ENCODE results near the gene HAUS8.

HAUS8 gene

GRCh38 chr19:17076543-17076991 is 1.3 kb upstream of the HAUS8 start:
- H3K4me3 ChIP-seq (ENCODE audit: low read depth, low read length) = peak overlapping the region; percentile 90
- no peaks in the 10 kb centered on the region for H3K36me3 ChIP-seq (replicated peaks)
- peak overlapping the region; percentile 82 for H3K27ac ChIP-seq
- DNase-seq = no peak
- TF ChIP-seq, protein P1, sequence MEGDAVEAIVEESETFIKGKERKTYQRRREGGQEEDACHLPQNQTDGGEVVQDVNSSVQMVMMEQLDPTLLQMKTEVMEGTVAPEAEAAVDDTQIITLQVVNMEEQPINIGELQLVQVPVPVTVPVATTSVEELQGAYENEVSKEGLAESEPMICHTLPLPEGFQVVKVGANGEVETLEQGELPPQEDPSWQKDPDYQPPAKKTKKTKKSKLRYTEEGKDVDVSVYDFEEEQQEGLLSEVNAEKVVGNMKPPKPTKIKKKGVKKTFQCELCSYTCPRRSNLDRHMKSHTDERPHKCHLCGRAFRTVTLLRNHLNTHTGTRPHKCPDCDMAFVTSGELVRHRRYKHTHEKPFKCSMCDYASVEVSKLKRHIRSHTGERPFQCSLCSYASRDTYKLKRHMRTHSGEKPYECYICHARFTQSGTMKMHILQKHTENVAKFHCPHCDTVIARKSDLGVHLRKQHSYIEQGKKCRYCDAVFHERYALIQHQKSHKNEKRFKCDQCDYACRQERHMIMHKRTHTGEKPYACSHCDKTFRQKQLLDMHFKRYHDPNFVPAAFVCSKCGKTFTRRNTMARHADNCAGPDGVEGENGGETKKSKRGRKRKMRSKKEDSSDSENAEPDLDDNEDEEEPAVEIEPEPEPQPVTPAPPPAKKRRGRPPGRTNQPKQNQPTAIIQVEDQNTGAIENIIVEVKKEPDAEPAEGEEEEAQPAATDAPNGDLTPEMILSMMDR (IDR thresholded peaks at IDR 0.05; ENCODE audit: low read depth, low read length, missing control alignments) = no peak
- H3K27me3 ChIP-seq (replicated peaks) = no peaks in the 10 kb centered on the region
- in situ Hi-C loops (cut with HindIII; ENCODE audit: low pct_ligation_motif_present, low sequenced_read_pairs) = no loop called here

- in situ Hi-C loops (cut with HindIII; ENCODE audit: low pct_ligation_motif_present, low sequenced_read_pairs) = no loop called here
- Histone ChIP-seq H3K27me3 (replicated peaks) (no peaks in the 10 kb centered on the region), H3K36me3 (replicated peaks) (no peaks in the 10 kb centered on the region), H3K4me3 (ENCODE audit: low read depth, low read length) (peak overlapping the region; percentile 90), H3K27ac (peak overlapping the region; percentile 82)
- TF ChIP-seq, protein P1 (IDR thresholded peaks at IDR 0.05; ENCODE audit: low read depth, low read length, missing control alignments) = peak; percentile 10
- DNase-seq = peak; percentile 12
Measured at GRCh38 chr19:17075864-17076542, 751 bp upstream of the HAUS8 start.

DNA sequence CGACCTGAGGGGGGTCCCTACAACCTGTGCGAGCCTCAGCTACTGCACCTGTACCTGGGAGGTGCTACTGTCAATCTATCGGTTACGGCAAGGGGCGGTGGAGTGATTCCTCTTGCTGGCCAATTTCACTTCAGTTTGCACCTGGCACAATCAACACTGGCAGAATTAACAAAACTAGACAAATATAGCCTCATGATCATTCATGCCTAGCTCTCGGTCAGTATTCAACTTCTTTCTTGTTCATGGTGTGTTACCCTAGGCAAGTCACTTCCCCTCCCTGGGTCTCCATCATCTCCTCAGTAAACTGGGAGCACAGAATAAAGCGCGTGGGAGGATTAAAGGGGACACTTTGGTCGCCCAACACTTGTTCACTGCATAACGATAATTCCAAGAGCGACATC is 618 bp downstream of the HAUS8 start:
- TF ChIP-seq, protein P1 (IDR thresholded peaks at IDR 0.05; ENCODE audit: low read depth, low read length, missing control alignments) = no peak
- in situ Hi-C loops (cut with HindIII; ENCODE audit: low pct_ligation_motif_present, low sequenced_read_pairs) = no loop called here
- H3K4me3 ChIP-seq (ENCODE audit: low read depth, low read length) = peak overlapping the region; percentile 88

GRCh38 chr19:17073869-17074633 is 1.2 kb downstream of the HAUS8 start:
- H3K36me3 ChIP-seq (replicated peaks) = no peaks in the 10 kb centered on the region
- no peaks in the 10 kb centered on the region for H3K27me3 ChIP-seq (replicated peaks)
- TF ChIP-seq, protein P1 (IDR thresholded peaks at IDR 0.05; ENCODE audit: low read depth, low read length, missing control alignments) = no peak
- H3K4me3 ChIP-seq (ENCODE audit: low read depth, low read length) = peak overlapping the region; percentile 88
- no peak for DNase-seq
- in situ Hi-C loops (cut with HindIII; ENCODE audit: low pct_ligation_motif_present, low sequenced_read_pairs) = no loop called here
- H3K27ac ChIP-seq = peak overlapping the region; percentile 62

More for the DNA sequence above, 618 bp downstream of the HAUS8 start:
- DNase-seq = no peak
- no peaks in the 10 kb centered on the region for H3K27me3 ChIP-seq (replicated peaks)
- H3K27ac ChIP-seq = peak overlapping the region; percentile 62
- no peaks in the 10 kb centered on the region for H3K36me3 ChIP-seq (replicated peaks)

DNA sequence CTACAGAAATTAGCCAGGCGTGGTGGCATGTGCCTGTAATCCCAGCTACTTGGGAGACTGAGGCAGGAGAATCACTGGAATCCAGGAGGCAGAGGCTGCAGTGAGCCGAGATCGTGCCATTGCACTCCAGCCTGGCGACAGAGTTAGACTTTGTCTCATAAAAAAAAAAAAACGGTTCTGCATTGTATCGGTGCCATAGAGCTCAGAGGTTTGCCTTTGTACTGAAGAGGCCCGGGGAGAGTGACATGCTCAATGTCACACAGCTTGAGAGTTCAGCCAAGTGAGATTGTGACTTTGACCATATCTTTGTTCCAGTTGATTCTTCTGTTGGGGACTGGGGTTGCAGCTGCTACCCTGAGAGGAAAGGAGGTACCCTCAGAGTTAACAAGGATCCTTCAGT is 4.3 kb downstream of the HAUS8 start:
- Histone ChIP-seq H3K36me3 (replicated peaks) (no peaks in the 10 kb centered on the region), H3K27me3 (replicated peaks) (no peaks in the 10 kb centered on the region), H3K27ac (no peak overlapping the region), H3K4me3 (ENCODE audit: low read depth, low read length) (no peak overlapping the region)
- in situ Hi-C loops (cut with HindIII; ENCODE audit: low pct_ligation_motif_present, low sequenced_read_pairs) = no loop called here
- TF ChIP-seq, protein P1 (IDR thresholded peaks at IDR 0.05; ENCODE audit: low read depth, low read length, missing control alignments) = no peak
- DNase-seq = no peak

Data from brain microvascular endothelial cell (primary cell).